GM13976 (cell line): ENCODE data around the gene KITLG.
A peak's percentile ranks its signal among the peaks of the same experiment; 100 is the strongest.

Source experiments
- DNase-seq: peaks from one replicate; pipeline ENCODE4 v3.0.0; 2012; ENCODE audit warnings: low spot score
- CTCF ChIP-seq: IDR thresholded peaks from 2 replicates; pipeline ENCODE4 v1.5.1; 2012; ENCODE audit warnings: borderline replicate concordance, mild to moderate bottlenecking; ENCODE audit not compliant: insufficient read depth; ENCODE audit errors: extremely low read depth, missing control alignments, control extremely low read depth
- in situ Hi-C: fragments of 300-500 bp; cut with MboI; formaldehyde crosslinking; loops from one replicate; pipeline ENCODE4 v1.12.0; 2022; ENCODE audit warnings: low sequenced_read_pairs, mixed read lengths, inconsistent platforms; ENCODE audit not compliant: unreplicated experiment

KITLG gene

DNA sequence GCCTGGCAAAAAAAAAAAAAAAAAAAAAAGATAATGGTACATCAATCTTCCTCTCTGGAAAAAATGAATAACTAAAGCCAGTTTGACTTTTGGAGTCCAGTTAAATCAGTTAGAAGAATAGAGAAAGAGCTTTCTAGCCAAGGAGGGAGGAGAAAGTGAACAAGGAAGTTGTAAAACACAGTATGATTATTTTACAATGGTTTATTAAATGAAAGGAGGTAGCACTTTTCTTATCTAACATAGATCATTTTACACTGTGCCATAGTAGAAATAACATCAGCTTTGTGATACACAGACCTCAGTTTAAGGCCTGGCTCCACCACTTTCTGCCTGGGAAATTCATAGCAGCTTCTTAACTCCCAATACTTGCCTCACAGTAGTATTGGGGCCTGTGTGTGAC is 15.4 kb upstream of the KITLG start:
- in situ Hi-C loops = no loop called here

GRCh38 chr12:88594780-88595179 is 14.5 kb upstream of the KITLG start:
- in situ Hi-C loops = no loop called here
- no peak for TF ChIP-seq CTCF
- no peak for DNase-seq

More for the DNA sequence above, 15.4 kb upstream of the KITLG start:
- DNase-seq = no peak
- no peak for TF ChIP-seq CTCF

DNA sequence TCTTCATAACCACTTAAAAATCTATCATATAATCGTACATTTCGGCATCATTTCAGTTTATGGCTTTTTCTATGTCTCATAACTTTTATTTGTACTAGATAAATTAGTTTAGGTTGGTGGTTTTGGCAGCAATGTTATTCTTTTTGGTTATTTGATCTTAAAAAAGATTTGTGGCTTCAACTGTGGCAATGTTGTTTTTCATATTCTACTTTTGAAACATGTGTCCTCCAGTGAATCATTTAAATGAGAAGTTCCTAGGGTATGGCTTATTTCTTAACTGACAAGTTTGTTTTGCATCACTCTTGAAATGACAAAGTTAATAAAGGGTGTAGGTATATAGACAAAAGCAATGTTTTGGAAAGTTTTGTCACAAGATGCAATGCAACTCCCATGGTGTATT is 11.1 kb upstream of the KITLG start:
- no peak for TF ChIP-seq CTCF
- DNase-seq = no peak
- in situ Hi-C loops = no loop called here

DNA sequence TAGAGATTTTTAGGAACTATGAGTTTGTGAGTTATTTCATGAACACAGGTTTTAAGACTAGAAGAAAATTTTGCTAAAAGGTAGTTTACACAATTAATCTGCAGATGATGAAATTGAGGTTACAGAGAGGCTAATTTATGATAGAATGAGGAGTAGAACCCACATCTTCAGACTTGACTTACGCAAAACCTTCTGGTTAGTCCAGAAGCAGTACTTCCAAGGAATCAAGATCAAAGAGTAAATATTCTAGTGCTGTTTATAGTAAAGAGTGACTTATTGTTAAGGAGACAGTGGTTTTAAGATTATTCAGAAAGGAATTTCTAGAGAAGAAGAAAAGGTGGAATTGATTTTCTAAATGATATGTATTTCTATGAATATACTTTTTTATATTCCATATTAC is 10.6 kb upstream of the KITLG start:
- no peak for TF ChIP-seq CTCF
- DNase-seq = no peak
- in situ Hi-C loops = no loop called here

- TF ChIP-seq CTCF = no peak
- DNase-seq = no peak
- in situ Hi-C loops = no loop called here
Observed at GRCh38 chr12:88585077-88585476, 4.8 kb upstream of the KITLG start.

DNA sequence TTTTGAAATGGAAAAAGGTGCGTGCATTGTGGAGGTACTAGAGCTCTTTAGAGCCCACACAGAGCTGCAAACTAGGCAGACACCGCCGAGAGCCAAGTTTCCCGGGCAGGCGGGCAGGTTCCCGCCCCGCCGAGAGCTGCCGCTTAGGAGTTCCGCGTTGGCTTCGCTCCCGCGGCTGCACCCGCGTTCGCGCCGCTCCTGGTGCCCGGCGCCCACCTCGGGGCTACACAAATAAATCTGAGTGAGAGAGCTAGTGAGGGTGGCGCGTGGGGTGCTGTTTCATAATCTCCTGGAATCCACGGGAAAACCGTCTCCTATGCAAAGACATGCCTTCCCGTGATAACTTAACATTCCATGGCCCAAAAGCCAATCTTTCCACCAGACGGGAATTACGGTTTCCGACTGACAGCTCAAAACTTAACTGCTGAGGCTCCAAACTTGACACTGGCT is 645 bp downstream of the KITLG start:
- DNase-seq = peak; percentile 34
- in situ Hi-C loops = no loop called here
- TF ChIP-seq CTCF = no peak

GRCh38 chr12:88579161-88579517 is 1.1 kb downstream of the KITLG start:
- no peak for DNase-seq
- TF ChIP-seq CTCF = no peak
- in situ Hi-C loops = no loop called here
